Astrocyte of the cerebellum (primary cell): ENCODE results near the gene AVEN.

Experiments used
- DNase-seq: peaks from one replicate; pipeline ENCODE4 v3.0.0-alpha.2; 2011; ENCODE audit warnings: low read depth
- H3K4me3 ChIP-seq: 2 replicates; pipeline ENCODE4 v1.5.1; 2011; ENCODE audit warnings: mild to moderate bottlenecking, low read depth, low read length, moderate library complexity
- CTCF ChIP-seq: IDR thresholded peaks from 2 replicates; pipeline ENCODE4 v1.5.1; 2012; ENCODE audit warnings: low read length, low read depth, moderate library complexity, mild to moderate bottlenecking; ENCODE audit errors: missing control alignments
- in situ Hi-C: cut with HindIII; loops from 2 replicates; pipeline ENCODE4 v1.10.0; 2017; ENCODE audit warnings: low sequenced_read_pairs

The AVEN gene

GRCh38 chr15:33963831-33964664 is 75.0 kb downstream of the AVEN start:
- H3K4me3 ChIP-seq: no peak overlapping the region

DNA sequence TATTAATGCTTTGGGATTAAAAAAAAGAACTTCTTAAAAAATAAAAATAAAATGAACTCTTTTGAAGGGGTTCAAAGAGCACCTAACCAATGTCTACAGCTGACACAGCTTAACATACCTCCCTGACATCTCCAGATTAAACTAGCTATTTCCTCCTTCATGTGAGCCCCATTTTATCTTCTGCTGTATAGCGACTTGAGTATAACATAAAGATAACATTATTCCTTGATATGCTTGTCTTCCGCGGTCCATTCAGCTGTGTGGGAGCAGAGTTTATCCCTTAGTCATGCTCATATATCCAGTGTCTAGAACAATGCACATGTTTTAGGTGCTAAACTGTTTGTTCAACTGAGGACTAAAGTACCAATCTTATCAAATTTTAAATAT is 78.5 kb downstream of the AVEN start:
- H3K4me3 ChIP-seq: no peak overlapping the region
- in situ Hi-C loops: no loop called here
- no peak for DNase-seq
- no peak for TF ChIP-seq CTCF

More at GRCh38 chr15:33963831-33964664, 75.0 kb downstream of the AVEN start:
- in situ Hi-C loops: no loop called here
- TF ChIP-seq CTCF: peak; percentile 67
- peak; percentile 8 for DNase-seq

DNA sequence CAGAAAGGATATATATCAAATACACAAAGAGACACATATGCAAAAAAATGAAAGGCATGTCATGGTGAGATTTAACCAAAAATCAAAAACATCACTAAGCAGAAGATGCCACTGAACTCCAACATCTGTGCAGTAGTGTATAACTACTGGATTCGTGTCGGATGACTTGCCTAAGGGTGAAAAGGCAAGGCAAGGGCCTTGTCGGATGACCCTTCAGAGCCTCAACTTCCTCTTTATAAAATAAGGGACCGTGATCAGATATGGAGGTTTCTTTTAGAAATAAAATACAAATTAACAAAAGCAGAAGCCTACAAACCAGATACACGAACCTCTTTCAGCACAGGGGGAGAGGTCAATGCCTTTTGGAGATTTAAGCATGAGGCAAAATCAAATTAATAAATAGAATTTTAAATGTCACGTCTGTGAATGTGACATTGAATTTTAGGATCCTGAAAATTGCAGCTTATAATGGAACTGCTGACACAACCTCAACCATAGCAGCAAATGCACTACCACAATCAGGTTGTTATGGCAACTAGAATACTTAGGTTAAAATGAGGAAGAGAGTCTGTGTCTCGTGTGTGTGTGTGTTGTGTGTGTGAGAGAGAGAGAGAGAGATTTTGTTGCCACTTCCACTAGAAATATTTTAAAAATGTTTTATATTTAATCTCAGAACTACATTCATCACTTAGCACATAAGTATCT is 79.0 kb downstream of the AVEN start:
- no peak for DNase-seq
- H3K4me3 ChIP-seq: no peak overlapping the region
- in situ Hi-C loops: no loop called here
- no peak for TF ChIP-seq CTCF

- H3K4me3 ChIP-seq: no peak overlapping the region
- TF ChIP-seq CTCF: no peak
- in situ Hi-C loops: no loop called here
- DNase-seq: no peak
Observed at GRCh38 chr15:33956397-33956796, 82.6 kb downstream of the AVEN start.

DNA sequence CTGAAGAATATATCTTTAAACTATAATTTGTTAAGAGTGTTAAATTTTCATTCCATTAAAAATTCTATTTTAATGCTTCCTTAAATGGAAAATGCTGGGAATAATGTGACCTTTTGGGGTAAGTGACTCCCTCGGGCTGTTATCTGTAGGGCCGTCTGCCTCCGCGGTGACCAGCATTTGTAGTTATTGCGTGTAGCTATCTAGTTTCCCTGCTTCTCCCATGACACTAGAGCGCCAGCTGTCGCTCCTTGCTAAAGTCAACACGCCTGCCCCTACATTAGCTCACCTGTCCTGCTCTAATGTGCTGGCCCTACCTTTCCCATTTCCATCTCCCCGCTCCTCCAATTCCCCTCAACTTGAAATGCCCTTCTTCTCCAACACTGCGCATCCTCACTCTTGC is 83.1 kb downstream of the AVEN start:
- in situ Hi-C loops: no loop called here
- H3K4me3 ChIP-seq: no peak overlapping the region
- TF ChIP-seq CTCF: no peak
- no peak for DNase-seq

DNA sequence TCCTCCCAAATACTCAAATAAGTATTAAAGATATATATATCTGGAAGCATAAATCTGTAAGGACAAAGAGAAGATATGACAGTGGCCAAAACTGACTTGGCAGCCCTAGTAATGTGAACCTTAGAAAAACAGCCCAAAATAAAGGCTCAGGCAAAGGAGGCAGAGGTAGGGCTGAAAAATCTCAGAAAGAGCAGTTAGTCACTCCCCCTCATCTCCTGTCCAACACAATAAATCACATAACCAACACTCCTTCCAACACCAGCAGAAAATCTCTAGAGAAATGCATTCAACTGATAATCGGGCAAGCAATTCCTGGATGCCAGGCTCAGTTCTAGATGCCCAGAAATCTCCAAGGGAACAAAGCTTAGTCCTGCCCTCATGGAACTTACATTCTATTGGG is 92.9 kb downstream of the AVEN start:
- no peak overlapping the region for H3K4me3 ChIP-seq
- no peak for DNase-seq
- no peak for TF ChIP-seq CTCF
- in situ Hi-C loops: no loop called here
